OCI-LY1 (cell line): ENCODE results near the gene TSSK3.

Experiments used
- CTCF ChIP-seq: fragments of 200-600 bp; sonication (generic), shearing (Covaris generic); IDR thresholded peaks from 2 replicates; pipeline ENCODE4 v1.5.1; 2017; ENCODE audit warnings: mild to moderate bottlenecking, antibody characterized with exemption, low read length, moderate library complexity, mixed read lengths
- EZH2 ChIP-seq: fragments of 200-600 bp; sonication (generic), shearing (Covaris generic); IDR thresholded peaks from 2 replicates; pipeline ENCODE4 v1.8.0; 2017; ENCODE audit warnings: borderline replicate concordance, mixed run types, mild to moderate bottlenecking, antibody characterized with exemption, low read length, moderate library complexity, mixed read lengths

- TF ChIP-seq CTCF = no peak
- TF ChIP-seq EZH2 = no peak
Measured at GRCh38 chr1:32351399-32352238, 10.7 kb upstream of the TSSK3 start.
